Naive thymus-derived CD4-positive, alpha-beta T cell (primary cell): Measurements from ENCODE around the gene CCT6B. TPM values are rescaled to one million over a fixed set of nuclear protein-coding genes. Genes with fewer than 3 reads are reported as not detected.

Experiments
- ATAC-seq: fragments of 150-1000 bp; cut with Tn5 transposase; 2 replicates; pipeline ENCODE4 v1.10.0; 2021; ENCODE audit warnings: mild to moderate bottlenecking, moderate library complexity
- CTCF ChIA-PET: fragments of 350-600 bp; sonication (Branson Sonifier 250); formaldehyde crosslinking; loops from one replicate; lab custom pipeline; 2021; ENCODE audit warnings: antibody characterized with exemption; lab: Charles Lee
- POLR2A ChIA-PET: fragments of 350-600 bp; sonication (Branson Sonifier 250); formaldehyde crosslinking; loops from one replicate; lab custom pipeline; 2021; ENCODE audit warnings: antibody characterized with exemption, inconsistent platforms; lab: Charles Lee
- DNase-seq, 9 donors: peaks; one replicate each; pipeline versions ENCODE4 v3.0.0 to v3.0.0-alpha.2; 2020 to 2022; ENCODE audit warnings: mixed read lengths in 1 of 9
- H3K27ac ChIP-seq: one replicate; pipeline ENCODE4 v1.7.0; 2013; ENCODE audit warnings: mild to moderate bottlenecking, low read depth, low read length, moderate library complexity
- H3K27me3 ChIP-seq, 2 donors: one replicate each; pipeline ENCODE4 v1.7.0; 2013; ENCODE audit warnings: low read length in 2 of 2, mild to moderate bottlenecking in 2 of 2, moderate library complexity in 2 of 2; ENCODE audit not compliant: control insufficient read depth in 2 of 2, insufficient read depth in 2 of 2
- H3K36me3 ChIP-seq, 3 experiments: 1 replicate in 2 of 3; 2 replicates in 1 of 3; pipeline ENCODE4 v1.7.0; 2013; ENCODE audit warnings: low read length in 3 of 3, mild to moderate bottlenecking in 3 of 3, moderate library complexity in 1 of 3; ENCODE audit not compliant: insufficient read depth in 3 of 3, control insufficient read depth in 2 of 3
- H3K4me1 ChIP-seq, 2 donors: one replicate each; pipeline ENCODE4 v1.7.0; 2013; ENCODE audit warnings: low read length in 2 of 2, mild to moderate bottlenecking in 2 of 2, moderate library complexity in 1 of 2; ENCODE audit not compliant: control insufficient read depth in 2 of 2, insufficient read depth in 2 of 2
- H3K4me3 ChIP-seq: 2 replicates; pipeline ENCODE4 v1.7.0; 2013; ENCODE audit warnings: mild to moderate bottlenecking, low read length
- H3K9me3 ChIP-seq, 3 experiments: 1 replicate in 2 of 3; 2 replicates in 1 of 3; pipeline ENCODE4 v1.7.0; 2013; ENCODE audit warnings: low read length in 3 of 3; ENCODE audit not compliant: control insufficient read depth in 2 of 3
- H3K27ac Mint-ChIP-seq, 9 donors: one replicate each; pipeline ENCODE4 v1.8.0; 2020 to 2022; ENCODE audit warnings: mixed read lengths in 9 of 9, mild to moderate bottlenecking in 8 of 9, moderate library complexity in 5 of 9, inconsistent platforms in 2 of 9
- H3K27me3 Mint-ChIP-seq, 5 donors: one replicate each; pipeline ENCODE4 v1.8.0; 2021 to 2022; ENCODE audit warnings: mixed read lengths in 5 of 5, mild to moderate bottlenecking in 1 of 5
- H3K36me3 Mint-ChIP-seq, 5 donors: one replicate each; pipeline ENCODE4 v1.8.0; 2020 to 2022; ENCODE audit warnings: mixed read lengths in 5 of 5, mild to moderate bottlenecking in 3 of 5, inconsistent platforms in 1 of 5
- H3K4me1 Mint-ChIP-seq, 7 donors: one replicate each; pipeline ENCODE4 v1.8.0; 2020 to 2022; ENCODE audit warnings: mixed read lengths in 7 of 7, mild to moderate bottlenecking in 3 of 7, inconsistent platforms in 1 of 7
- H3K4me3 Mint-ChIP-seq, 10 donors: one replicate each; pipeline ENCODE4 v1.8.0; 2020 to 2022; ENCODE audit warnings: mild to moderate bottlenecking in 10 of 10, mixed read lengths in 10 of 10, moderate library complexity in 6 of 10, inconsistent platforms in 2 of 10
- H3K9me3 Mint-ChIP-seq, 11 donors: one replicate each; pipeline ENCODE4 v1.8.0; 2020 to 2022; ENCODE audit warnings: mixed read lengths in 11 of 11, mild to moderate bottlenecking in 4 of 11, inconsistent platforms in 1 of 11, moderate library complexity in 1 of 11
- intact Hi-C, 2 donors: fragments of 100-400 bp; cut with micrococcal nuclease; formaldehyde crosslinking; loops; one replicate each; pipeline ENCODE4 v1.15.1; 2023
- polyA plus RNA-seq, 2 donors: library from polyadenylated mRNA; unstranded; fragments of 300-500 nt; fragmentation: Illumina TruSeq; gene quantifications; one replicate each; pipeline ENCODE4 v1.2.3, GENCODE V29; 2021
- total RNA-seq, 6 experiments: library from RNA in 5 of 6; stranded (reverse) in 5 of 6; gene quantifications; 1 replicate in 5 of 6; 2 replicates in 1 of 6; pipeline ENCODE4 v1.2.3 and lab custom pipeline; 2021 to 2026

The CCT6B gene
- total and polyA plus RNA-seq, 7 experiments from 2014 or later, result 1.3 to 3.8 (median 1.9) TPM

- H3K9me3 ChIP-seq, result no peaks in the 10 kb centered on the region
- no peak overlapping the region for H3K4me3 Mint-ChIP-seq
- H3K36me3 Mint-ChIP-seq, result no peaks in the 10 kb centered on the region
- CTCF ChIA-PET, result no interaction called here
- intact Hi-C loops, result no loop called here
- no peak overlapping the region for H3K27ac Mint-ChIP-seq
- H3K4me1 ChIP-seq, result no peaks in the 10 kb centered on the region
- no peaks in the 10 kb centered on the region for H3K9me3 Mint-ChIP-seq
- DNase-seq (no peak), ATAC-seq (no peak)
- H3K27ac ChIP-seq, result no peak overlapping the region
- no peak overlapping the region for H3K4me3 ChIP-seq
- H3K27me3 Mint-ChIP-seq, result peaks cover 16 to 39% (median 32%) of the 10 kb centered on the region in 5 donors
- no peaks in the 10 kb centered on the region for H3K36me3 ChIP-seq
- H3K27me3 ChIP-seq, result peaks cover 0 to 4% of the 10 kb centered on the region in 2 donors
- POLR2A ChIA-PET, result no interaction called here
- no peaks in the 10 kb centered on the region for H3K4me1 Mint-ChIP-seq
Observed at GRCh38 chr17:34899643-34900291, 61.5 kb downstream of the CCT6B start.

- Histone ChIP-seq H3K36me3 (no peaks in the 10 kb centered on the region), H3K4me1 (no peaks in the 10 kb centered on the region), H3K27me3 (peaks cover 0 to 4% of the 10 kb centered on the region in 2 donors), H3K27ac (no peak overlapping the region), H3K9me3 (no peaks in the 10 kb centered on the region), H3K4me3 (no peak overlapping the region)
- H3K36me3 Mint-ChIP-seq, result no peaks in the 10 kb centered on the region
- peaks cover 0 to 2% (median 0%) of the 10 kb centered on the region in 7 donors for H3K4me1 Mint-ChIP-seq
- H3K27ac Mint-ChIP-seq, result no peak overlapping the region
- ATAC-seq (no peak), DNase-seq (no peak)
- no peaks in the 10 kb centered on the region for H3K9me3 Mint-ChIP-seq
- intact Hi-C loops, result no loop called here
- peaks cover 26 to 48% (median 27%) of the 10 kb centered on the region in 5 donors for H3K27me3 Mint-ChIP-seq
- no peak overlapping the region for H3K4me3 Mint-ChIP-seq
- ChIA-PET POLR2A (no interaction called here), CTCF (no interaction called here)
Observed at GRCh38 chr17:34895383-34895782, 65.9 kb downstream of the CCT6B start.

GRCh38 chr17:34894964-34895363, 66.3 kb downstream of the CCT6B start:
- H3K36me3 Mint-ChIP-seq, result no peaks in the 10 kb centered on the region
- ChIA-PET POLR2A (no interaction called here), CTCF (no interaction called here)
- H3K9me3 ChIP-seq, result no peaks in the 10 kb centered on the region
- H3K36me3 ChIP-seq, result no peaks in the 10 kb centered on the region
- no peak overlapping the region for H3K4me3 ChIP-seq
- peaks cover 0 to 2% (median 0%) of the 10 kb centered on the region in 7 donors for H3K4me1 Mint-ChIP-seq
- H3K27ac ChIP-seq, result no peak overlapping the region
- ATAC-seq, result no peak
- intact Hi-C loops, result loop anchor here in 1 of 2 donors (5.0 kb wide), 1 partner anchor 473 kb away; no protein-coding TSS in a partner anchor
- H3K4me1 ChIP-seq, result no peaks in the 10 kb centered on the region
- H3K27me3 Mint-ChIP-seq, result peaks cover 22 to 52% (median 27%) of the 10 kb centered on the region in 5 donors
- no peak overlapping the region for H3K27ac Mint-ChIP-seq
- no peak for DNase-seq
- no peak overlapping the region for H3K4me3 Mint-ChIP-seq
- H3K27me3 ChIP-seq, result peaks cover 0 to 4% of the 10 kb centered on the region in 2 donors
- H3K9me3 Mint-ChIP-seq, result no peaks in the 10 kb centered on the region

GRCh38 chr17:34892461-34893249, 68.6 kb downstream of the CCT6B start:
- peak in 6 of 9 donors; percentile 10 to 38 (median 30) for DNase-seq
- H3K4me3 ChIP-seq, result no peak overlapping the region
- no peak for ATAC-seq
- intact Hi-C loops, result loop anchor here in 1 of 2 donors (1.0 to 5.0 kb wide), 4 partner anchors 254 to 470 kb away; no protein-coding TSS in a partner anchor
- no peak overlapping the region for H3K27ac ChIP-seq
- CTCF ChIA-PET, result no interaction called here
- Mint-ChIP-seq H3K36me3 (no peaks in the 10 kb centered on the region), H3K4me1 (peaks cover 0 to 2% (median 0%) of the 10 kb centered on the region in 7 donors), H3K9me3 (no peaks in the 10 kb centered on the region), H3K27me3 (peaks cover 20 to 53% (median 24%) of the 10 kb centered on the region in 5 donors), H3K27ac (no peak overlapping the region), H3K4me3 (no peak overlapping the region)
- H3K27me3 ChIP-seq, result no peaks in the 10 kb centered on the region
- no peaks in the 10 kb centered on the region for H3K4me1 ChIP-seq
- no peaks in the 10 kb centered on the region for H3K36me3 ChIP-seq
- POLR2A ChIA-PET, result no interaction called here
- no peaks in the 10 kb centered on the region for H3K9me3 ChIP-seq

GRCh38 chr17:34886831-34887230, 74.4 kb downstream of the CCT6B start:
- H3K9me3 Mint-ChIP-seq, result no peaks in the 10 kb centered on the region
- ATAC-seq (no peak), DNase-seq (no peak)
- Histone ChIP-seq H3K9me3 (no peaks in the 10 kb centered on the region), H3K36me3 (no peaks in the 10 kb centered on the region), H3K27ac (no peak overlapping the region), H3K27me3 (peaks cover 0 to 2% of the 10 kb centered on the region in 2 donors), H3K4me3 (no peak overlapping the region), H3K4me1 (no peaks in the 10 kb centered on the region)
- intact Hi-C loops, result no loop called here
- ChIA-PET POLR2A (no interaction called here), CTCF (no interaction called here)
- peaks cover 0 to 40% (median 16%) of the 10 kb centered on the region in 5 donors for H3K27me3 Mint-ChIP-seq
- H3K4me3 Mint-ChIP-seq, result no peak overlapping the region
- H3K36me3 Mint-ChIP-seq, result no peaks in the 10 kb centered on the region
- peak overlapping the region in 1 of 9 donors; percentile 1 for H3K27ac Mint-ChIP-seq
- H3K4me1 Mint-ChIP-seq, result peaks cover 0 to 22% (median 11%) of the 10 kb centered on the region in 7 donors

- POLR2A ChIA-PET, result no interaction called here
- no peaks in the 10 kb centered on the region for H3K36me3 Mint-ChIP-seq
- H3K27me3 ChIP-seq, result peaks cover 0 to 2% of the 10 kb centered on the region in 2 donors
- no peak overlapping the region for H3K27ac ChIP-seq
- H3K9me3 Mint-ChIP-seq, result peaks cover 0 to 15% (median 3%) of the 10 kb centered on the region in 11 donors
- CTCF ChIA-PET, result no interaction called here
- H3K4me3 ChIP-seq, result no peak overlapping the region
- intact Hi-C loops, result no loop called here
- H3K27me3 Mint-ChIP-seq, result peaks cover 0 to 45% (median 21%) of the 10 kb centered on the region in 5 donors
- peaks cover 0 to 22% (median 11%) of the 10 kb centered on the region in 7 donors for H3K4me1 Mint-ChIP-seq
- no peaks in the 10 kb centered on the region for H3K36me3 ChIP-seq
- no peak overlapping the region for H3K4me3 Mint-ChIP-seq
- no peak overlapping the region for H3K27ac Mint-ChIP-seq
- DNase-seq (no peak), ATAC-seq (no peak)
- H3K4me1 ChIP-seq, result no peaks in the 10 kb centered on the region
- no peaks in the 10 kb centered on the region for H3K9me3 ChIP-seq
Observed at GRCh38 chr17:34885076-34885475, 76.2 kb downstream of the CCT6B start.
